Stimulated activated CD8-positive, alpha-beta memory T cell treated with anti-CD3 and anti-CD28 coated beads, Interleukin-2, amount 100 ng/mL, for 48 hours (primary cell): Measurements from ENCODE around the gene NIT2.

Experiments used
- DNase-seq, 2 donors: peaks; one replicate each; pipeline ENCODE4 v3.0.0-alpha.2; 2020; ENCODE audit warnings: low read depth in 2 of 2

Gene NIT2

DNA sequence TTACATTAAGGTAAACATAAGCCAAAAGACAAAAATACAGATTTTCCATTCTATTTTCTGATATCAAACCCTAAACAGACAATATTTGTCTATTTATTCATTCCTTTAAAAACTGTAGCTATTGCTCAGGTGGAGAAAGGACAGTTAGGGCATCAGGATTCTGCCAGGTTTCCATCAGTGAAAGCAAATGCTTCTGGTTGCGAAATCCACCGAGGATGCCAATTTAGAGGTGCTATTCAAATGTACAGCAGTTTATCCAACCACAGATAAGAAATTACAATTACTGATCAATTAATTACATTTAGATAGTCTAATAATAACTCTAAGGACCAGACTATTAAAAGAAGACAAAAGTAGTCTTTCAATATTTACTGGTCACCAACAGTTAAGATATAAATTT is 62.4 kb downstream of the NIT2 start:
- no peak for DNase-seq

DNA sequence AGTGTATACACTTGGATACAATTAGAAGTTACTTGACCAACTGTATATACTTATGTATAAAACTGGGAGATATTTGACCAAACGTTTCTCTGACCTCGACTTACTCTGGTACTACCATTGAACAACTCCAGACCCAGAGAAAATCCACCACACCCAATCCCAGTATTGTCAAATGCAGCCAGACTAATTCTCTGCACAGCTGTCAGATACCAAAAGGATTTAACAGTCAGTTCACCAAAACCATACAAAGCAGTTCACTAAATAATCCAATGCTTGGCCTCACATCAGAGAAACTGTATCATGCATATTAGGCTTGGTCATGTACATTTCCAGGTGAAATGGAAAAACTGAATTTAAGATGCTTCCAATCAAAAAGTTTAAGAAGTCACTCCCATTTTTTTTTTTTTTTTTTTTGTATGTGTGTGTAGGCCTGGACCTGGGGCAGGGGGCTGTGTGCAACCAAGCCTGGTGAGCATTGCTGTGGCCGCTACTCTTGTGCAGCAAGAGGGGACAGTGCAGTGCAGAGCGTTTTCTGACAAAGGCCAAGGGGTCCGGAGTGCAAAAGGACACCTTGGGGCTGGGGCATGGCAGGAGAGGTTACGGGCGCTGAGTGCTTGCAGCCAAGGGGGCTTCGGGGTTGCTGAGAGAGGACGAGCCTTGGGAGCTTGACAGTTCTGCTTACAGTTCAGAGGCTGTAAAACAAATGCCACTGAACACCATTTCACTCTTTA is 64.9 kb downstream of the NIT2 start:
- no peak for DNase-seq

DNA sequence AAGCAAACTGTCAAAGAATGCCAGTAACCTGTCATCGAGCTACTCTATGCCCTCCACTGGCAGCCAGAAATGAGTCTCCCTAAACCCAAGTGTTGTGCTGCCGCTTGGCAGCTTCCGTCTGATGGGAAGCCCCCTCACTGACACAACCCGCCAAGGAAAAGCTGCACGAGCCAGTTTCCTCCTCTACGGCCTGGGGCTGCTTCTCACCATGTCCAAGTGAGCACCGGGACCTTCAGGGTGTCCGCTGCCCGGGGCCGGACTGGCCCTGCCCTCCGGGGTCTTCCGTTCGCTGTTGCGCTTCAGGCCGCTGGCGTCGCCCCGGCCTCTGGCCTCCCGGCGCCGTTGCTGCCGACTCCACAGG is 65.8 kb downstream of the NIT2 start:
- peak; percentile 12 to 17 for DNase-seq

DNA sequence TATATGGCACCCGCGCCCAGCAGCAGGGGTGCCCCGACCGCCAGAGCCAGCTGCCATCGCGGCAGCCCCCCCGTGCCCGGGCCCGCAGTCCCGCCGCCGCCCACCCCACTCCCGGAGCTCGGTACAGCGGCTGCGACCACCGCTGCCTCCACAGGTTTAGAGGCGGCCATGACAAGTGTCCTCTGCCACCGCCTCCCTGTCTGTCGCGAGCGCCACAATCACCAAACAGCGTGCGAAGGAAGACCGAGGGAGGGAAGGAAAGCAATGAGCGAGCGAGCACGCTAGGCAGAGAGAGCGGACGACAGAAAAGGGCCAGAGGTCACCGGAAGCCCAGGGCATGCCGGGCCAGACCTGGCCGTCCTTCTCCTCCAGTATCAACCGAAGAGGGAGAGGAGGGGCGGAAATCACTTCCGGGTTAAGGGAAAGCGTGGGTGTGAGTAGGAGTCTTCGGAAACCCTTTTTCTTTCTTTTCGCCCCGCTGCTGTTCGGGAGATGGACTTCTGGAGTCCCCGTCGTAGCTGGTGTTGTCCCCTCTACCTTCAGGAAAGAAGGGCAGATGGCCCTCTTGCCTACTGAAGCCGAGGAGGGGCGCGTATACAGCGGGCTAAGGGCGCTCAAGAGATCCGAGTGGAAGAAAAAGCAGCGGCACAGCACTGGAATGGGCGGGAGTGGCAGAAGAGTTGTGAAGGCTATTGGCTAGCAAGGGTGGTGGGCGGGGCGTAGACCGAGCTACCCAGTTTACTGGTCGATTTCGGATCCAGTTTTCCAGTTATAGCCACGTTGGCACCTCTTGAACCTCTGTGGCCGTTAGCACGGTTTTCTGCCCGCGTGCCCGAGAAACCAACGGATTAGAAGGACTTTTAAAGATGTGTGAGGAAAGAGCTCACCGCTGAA is 66.5 kb downstream of the NIT2 start, which contains the start of the genes LNP1 and TOMM70:
LNP1 (plus strand) TSS at position 760 of the 894 bp plus-strand sequence. CDS start 28,191 bp downstream, outside the sequence.
TOMM70 (minus strand) TSS at position 310 of the 894 bp plus-strand sequence; CDS start at position 170, 140 bp downstream.
- peak; percentile 89 to 96 for DNase-seq

- DNase-seq: peak; percentile 23 to 45
Measured at GRCh38 chr3:100401674-100402041, 67.1 kb downstream of the NIT2 start.

- DNase-seq: no peak
Measured at GRCh38 chr3:100402256-100402655, 67.7 kb downstream of the NIT2 start.

GRCh38 chr3:100402891-100403290 is 68.3 kb downstream of the NIT2 start:
- no peak for DNase-seq

DNA sequence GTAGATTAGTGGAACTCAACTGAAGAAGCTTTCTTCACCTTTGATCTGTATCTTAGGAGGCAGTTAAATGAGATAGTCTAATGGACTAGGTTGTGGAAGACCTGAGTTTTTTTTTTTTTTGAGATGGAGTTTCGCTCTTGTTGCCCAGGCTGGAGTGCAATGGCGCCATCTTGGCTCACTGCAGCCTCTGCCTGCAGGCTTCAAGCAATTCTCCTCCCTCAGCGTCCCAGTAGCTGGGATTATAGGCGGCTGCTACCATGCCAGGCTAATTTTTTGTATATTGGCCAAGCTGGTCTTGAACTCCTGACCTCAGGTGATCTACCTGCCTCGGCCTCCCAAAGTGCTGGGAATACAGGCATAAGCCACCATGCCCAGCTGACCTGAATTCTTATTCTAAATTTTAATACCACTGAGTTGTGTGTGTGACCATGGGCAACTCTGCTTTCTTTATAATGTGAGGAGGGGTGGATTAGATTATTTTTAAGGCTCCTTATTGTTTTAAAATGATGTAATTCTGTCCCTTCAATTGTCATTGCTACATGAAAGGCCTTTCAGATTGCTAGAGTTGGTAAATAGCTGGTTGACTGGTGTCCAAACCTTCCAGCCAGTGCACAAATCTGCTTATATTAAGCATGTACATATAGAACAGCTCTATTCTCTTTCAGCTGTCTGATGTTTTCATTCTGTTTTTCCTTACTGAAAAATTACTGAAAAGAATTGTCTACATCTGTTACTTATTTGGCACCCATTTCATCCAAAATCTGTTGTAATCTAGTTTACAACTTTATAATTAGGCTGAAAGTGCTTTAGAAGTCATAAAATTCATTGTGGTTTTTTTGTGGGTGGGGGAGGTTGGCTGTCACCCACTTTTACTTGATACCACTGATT is 69.0 kb downstream of the NIT2 start:
- DNase-seq: no peak

- DNase-seq: no peak
Measured at GRCh38 chr3:100404250-100404548, 69.6 kb downstream of the NIT2 start.

DNA sequence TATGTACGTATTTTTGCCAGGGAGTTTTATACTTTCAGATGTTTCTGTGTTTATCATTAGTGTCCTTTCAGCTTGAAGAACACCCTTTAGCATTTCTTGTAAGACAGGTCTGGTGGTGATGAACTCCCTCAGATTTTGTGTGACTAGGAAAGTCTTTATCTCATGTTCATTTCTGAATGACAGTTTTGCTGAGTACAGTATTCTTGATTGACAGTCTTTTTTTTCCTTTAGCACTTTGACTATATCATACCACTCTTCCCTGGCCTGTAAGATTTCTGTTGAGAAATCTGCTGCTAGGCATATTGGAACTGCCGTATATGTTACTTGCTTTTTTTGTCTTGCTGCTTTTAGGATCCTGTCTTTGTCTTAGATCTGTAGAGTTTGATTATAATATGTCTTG is 72.6 kb downstream of the NIT2 start:
- no peak for DNase-seq

DNA sequence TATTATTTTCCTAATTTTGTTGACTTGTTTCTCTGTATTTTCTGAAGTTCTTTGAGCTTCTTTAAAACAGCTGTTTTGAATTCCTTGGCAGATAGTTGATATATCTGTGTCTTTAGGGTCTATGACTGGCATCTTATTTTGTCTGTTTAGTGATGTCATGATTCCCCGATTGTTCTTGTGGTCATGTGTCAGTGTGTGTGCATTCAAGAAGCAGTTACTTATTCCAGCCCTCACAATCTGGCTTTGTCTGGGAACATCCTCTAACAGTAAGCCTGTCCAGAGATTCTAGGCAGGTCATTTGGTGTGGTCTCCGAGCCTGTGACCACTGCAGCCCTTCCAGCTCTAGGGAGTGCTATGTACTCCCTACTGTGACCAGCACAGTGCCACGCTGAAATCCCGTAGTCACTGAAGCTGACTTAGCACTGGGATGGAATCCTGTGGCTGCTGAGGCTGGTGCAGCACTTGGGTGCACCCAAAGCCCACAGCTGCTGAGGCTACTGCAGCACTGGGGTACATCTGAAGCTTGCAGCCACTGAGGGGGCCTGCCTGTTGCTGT is 73.5 kb downstream of the NIT2 start:
- DNase-seq: no peak
